Measurements from ENCODE around the gene EP300. TPM values are rescaled to one million over a fixed set of nuclear protein-coding genes. Genes with fewer than 3 reads are reported as not detected.
"Not testable (repeated sequence)": the region's sequence is repeated elsewhere in the genome, so short reads cannot be mapped to it uniquely, and the experiment has no call there.

EP300 gene
- total RNA-seq, 2 donors from 2014 or later: 130 to 156 TPM

GRCh38 chr22:41128606-41129005 is 36.2 kb downstream of the EP300 start:
- TF ChIP-seq POLR2AphosphoS5 (IDR thresholded peaks at IDR 0.05): no peak
- no peak for TF ChIP-seq CTCF (IDR thresholded peaks at IDR 0.05)
- TF ChIP-seq POLR2A (IDR thresholded peaks at IDR 0.05): no peak
- H3K27ac ChIP-seq: no peak overlapping the region
- H3K36me3 ChIP-seq: peaks cover 18 to 27% of the 10 kb centered on the region in 2 donors
- intact Hi-C loops (cut with DNase I): no loop called here
- 97% methylated on average over 14 of the region's 14 CpGs for WGBS
- DNase-seq (ENCODE audit: low spot score): no peak
- no peaks in the 10 kb centered on the region for H3K27me3 ChIP-seq (replicated peaks; ENCODE audit: insufficient read depth)
- H3K4me1 ChIP-seq (replicated peaks): no peaks in the 10 kb centered on the region
- no peaks in the 10 kb centered on the region for H3K9me3 ChIP-seq
- no peak overlapping the region for H3K4me3 ChIP-seq

GRCh38 chr22:41132550-41132949 is 40.2 kb downstream of the EP300 start:
- DNase-seq (ENCODE audit: low spot score): no peak
- no peaks in the 10 kb centered on the region for H3K9me3 ChIP-seq
- intact Hi-C loops (cut with DNase I): no loop called here
- WGBS: 96% methylated on average over 2 of the region's 2 CpGs
- no peak overlapping the region for H3K4me3 ChIP-seq
- no peaks in the 10 kb centered on the region for H3K4me1 ChIP-seq (replicated peaks)
- peaks cover 10 to 38% of the 10 kb centered on the region in 2 donors for H3K36me3 ChIP-seq
- no peaks in the 10 kb centered on the region for H3K27me3 ChIP-seq (replicated peaks; ENCODE audit: insufficient read depth)
- TF ChIP-seq POLR2A (IDR thresholded peaks at IDR 0.05) (no peak), CTCF (IDR thresholded peaks at IDR 0.05) (no peak), POLR2AphosphoS5 (IDR thresholded peaks at IDR 0.05) (no peak)
- no peak overlapping the region for H3K27ac ChIP-seq

GRCh38 chr22:41140365-41140957 is 48.1 kb downstream of the EP300 start:
- no peak for TF ChIP-seq POLR2AphosphoS5 (IDR thresholded peaks at IDR 0.05)
- TF ChIP-seq CTCF (IDR thresholded peaks at IDR 0.05): no peak
- no peak for TF ChIP-seq POLR2A (IDR thresholded peaks at IDR 0.05)
- H3K36me3 ChIP-seq: peaks cover 12 to 36% of the 10 kb centered on the region in 2 donors
- H3K4me1 ChIP-seq (replicated peaks): no peaks in the 10 kb centered on the region
- H3K27ac ChIP-seq: no peak overlapping the region
- WGBS: 47% methylated on average over 10 of the region's 10 CpGs
- no peak overlapping the region for H3K4me3 ChIP-seq
- DNase-seq (ENCODE audit: low spot score): no peak
- H3K27me3 ChIP-seq (replicated peaks; ENCODE audit: insufficient read depth): no peaks in the 10 kb centered on the region
- intact Hi-C loops (cut with DNase I): no loop called here
- H3K9me3 ChIP-seq: no peaks in the 10 kb centered on the region

- DNase-seq (ENCODE audit: low spot score); H3K9me3 ChIP-seq; H3K27ac ChIP-seq; H3K4me3 ChIP-seq; H3K27me3 ChIP-seq (replicated peaks; ENCODE audit: insufficient read depth); intact Hi-C loops (cut with DNase I); H3K4me1 ChIP-seq (replicated peaks): not testable (repeated sequence)
- WGBS: 90% methylated on average over 6 of the region's 6 CpGs
- peaks cover 23 to 48% of the 10 kb centered on the region in 2 donors for H3K36me3 ChIP-seq
Measured at GRCh38 chr22:41145921-41146320, 53.5 kb downstream of the EP300 start.

GRCh38 chr22:41146573-41146972 is 54.2 kb downstream of the EP300 start:
- TF ChIP-seq POLR2AphosphoS5 (IDR thresholded peaks at IDR 0.05) (no peak), POLR2A (IDR thresholded peaks at IDR 0.05) (no peak), CTCF (IDR thresholded peaks at IDR 0.05) (no peak)
- Histone ChIP-seq H3K4me3 (no peak overlapping the region), H3K27me3 (replicated peaks; ENCODE audit: insufficient read depth) (no peaks in the 10 kb centered on the region), H3K36me3 (peaks cover 23 to 48% of the 10 kb centered on the region in 2 donors), H3K9me3 (no peaks in the 10 kb centered on the region), H3K4me1 (replicated peaks) (no peaks in the 10 kb centered on the region), H3K27ac (no peak overlapping the region)
- intact Hi-C loops (cut with DNase I): no loop called here
- no peak for DNase-seq (ENCODE audit: low spot score)
- 55% methylated on average over 4 of the region's 4 CpGs for WGBS

Measured in prostate gland (tissue), 2 donors.